GM19023 (cell line): ENCODE data around the gene HSD11B1L.

Source experiments
- ATAC-seq: cut with Tn5 transposase; IDR thresholded peaks from one replicate; pipeline ENCODE4 v1.9.1; 2021; ENCODE audit warnings: mild to moderate bottlenecking, moderate library complexity; ENCODE audit not compliant: unreplicated experiment

Gene HSD11B1L

DNA sequence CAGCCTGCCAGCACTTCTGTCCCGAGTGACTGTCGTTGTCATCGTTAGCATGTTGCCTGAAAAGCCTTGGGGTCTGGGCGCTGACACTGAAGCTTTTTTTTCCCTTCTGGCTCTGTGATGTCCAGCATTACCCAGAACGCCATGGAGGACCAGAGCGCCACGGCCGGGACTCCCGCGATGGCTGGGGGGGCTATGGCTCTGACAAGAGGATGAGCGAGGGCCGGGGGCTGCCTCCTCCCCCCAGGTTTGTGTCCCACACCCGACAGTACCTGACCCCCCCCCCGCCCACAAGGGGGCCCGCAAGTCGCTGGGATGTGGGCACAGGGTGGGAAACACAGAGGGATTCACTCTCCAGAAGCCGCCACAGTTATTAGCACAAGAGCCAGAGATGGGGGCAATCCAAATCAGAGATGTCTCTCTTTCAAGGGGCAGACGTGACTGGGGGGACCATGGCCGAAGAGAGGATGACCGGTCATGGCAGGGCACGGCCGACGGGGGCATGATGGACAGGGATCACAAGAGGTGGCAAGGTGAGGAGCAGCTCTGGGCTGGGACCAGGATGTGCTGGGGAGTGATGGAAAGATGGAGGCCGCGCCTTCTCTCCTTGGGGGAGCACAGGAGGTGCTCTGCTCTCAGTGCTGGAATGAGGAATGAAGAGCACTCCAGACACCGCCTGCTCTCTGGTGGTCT lies 13.8 kb upstream of the HSD11B1L start:
- no peak for ATAC-seq

DNA sequence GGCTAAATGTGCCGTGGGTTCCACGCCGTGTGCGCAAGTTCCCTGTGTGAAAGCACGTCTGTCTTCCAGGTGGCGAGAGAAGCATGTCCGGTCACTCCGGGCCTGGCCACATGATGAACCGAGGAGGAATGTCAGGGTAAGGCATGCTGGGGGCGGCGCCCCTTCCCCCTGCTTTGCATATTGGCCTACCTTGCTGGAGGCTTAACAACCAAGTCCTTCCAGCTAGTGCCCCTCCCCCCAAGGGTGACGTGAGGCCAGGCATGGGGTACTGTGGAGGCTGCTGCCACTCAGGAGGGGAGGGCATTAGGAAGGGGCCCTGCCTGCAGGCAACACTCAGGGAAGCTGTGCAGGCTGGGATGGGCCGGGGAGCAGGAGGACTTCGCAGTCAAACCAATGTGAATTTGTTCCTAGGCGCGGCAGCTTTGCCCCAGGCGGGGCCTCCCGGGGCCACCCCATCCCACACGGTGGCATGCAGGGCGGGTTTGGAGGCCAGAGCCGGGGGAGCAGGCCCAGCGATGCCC lies 13.0 kb upstream of the HSD11B1L start:
- no peak for ATAC-seq

DNA sequence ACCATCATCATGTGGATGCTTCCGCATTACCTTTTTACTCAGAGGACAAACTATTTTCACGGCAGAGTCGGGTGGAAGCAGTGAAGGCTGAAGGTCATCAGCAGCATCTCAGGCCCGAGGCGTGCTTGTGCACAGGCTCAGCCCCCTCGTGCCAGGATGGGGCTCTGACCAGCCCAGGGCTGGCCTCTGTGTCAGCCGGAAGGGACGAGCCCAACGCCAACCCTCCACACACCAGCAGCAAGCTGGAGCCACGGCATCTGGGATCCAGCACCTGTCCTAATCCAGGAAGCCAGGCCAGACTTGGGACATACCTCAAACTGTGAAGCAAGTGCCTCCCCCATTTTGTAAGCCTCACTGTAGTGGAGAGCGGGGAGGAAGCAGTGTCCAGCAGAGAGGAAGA lies 11.6 kb upstream of the HSD11B1L start:
- ATAC-seq, result no peak

DNA sequence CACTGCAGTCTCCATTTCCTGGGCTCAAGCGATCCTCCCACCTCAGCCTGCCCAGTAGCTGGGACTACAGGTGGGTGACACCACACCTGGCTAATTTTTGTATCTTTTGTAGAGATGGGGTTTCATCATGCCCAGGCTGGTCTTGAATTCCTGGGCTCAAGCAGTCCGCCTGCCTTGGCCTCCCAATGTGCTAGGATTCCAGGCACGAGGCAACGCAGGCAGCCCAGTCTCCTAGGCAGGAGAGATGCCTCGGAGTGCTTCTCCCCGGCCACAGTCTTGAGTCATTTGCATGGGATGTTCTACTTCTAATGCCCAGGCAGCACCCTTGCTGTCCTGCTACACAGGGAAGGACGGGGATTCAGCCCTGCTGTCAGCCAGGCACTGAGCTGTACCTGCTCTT lies 9.2 kb upstream of the HSD11B1L start:
- ATAC-seq, result no peak

- ATAC-seq, result no peak
Observed at GRCh38 chr19:5672708-5673459, 7.9 kb upstream of the HSD11B1L start.

- ATAC-seq, result no peak
Observed at GRCh38 chr19:5673752-5674151, 7.1 kb upstream of the HSD11B1L start.

- no peak for ATAC-seq
Observed at GRCh38 chr19:5674714-5675113, 6.1 kb upstream of the HSD11B1L start.

DNA sequence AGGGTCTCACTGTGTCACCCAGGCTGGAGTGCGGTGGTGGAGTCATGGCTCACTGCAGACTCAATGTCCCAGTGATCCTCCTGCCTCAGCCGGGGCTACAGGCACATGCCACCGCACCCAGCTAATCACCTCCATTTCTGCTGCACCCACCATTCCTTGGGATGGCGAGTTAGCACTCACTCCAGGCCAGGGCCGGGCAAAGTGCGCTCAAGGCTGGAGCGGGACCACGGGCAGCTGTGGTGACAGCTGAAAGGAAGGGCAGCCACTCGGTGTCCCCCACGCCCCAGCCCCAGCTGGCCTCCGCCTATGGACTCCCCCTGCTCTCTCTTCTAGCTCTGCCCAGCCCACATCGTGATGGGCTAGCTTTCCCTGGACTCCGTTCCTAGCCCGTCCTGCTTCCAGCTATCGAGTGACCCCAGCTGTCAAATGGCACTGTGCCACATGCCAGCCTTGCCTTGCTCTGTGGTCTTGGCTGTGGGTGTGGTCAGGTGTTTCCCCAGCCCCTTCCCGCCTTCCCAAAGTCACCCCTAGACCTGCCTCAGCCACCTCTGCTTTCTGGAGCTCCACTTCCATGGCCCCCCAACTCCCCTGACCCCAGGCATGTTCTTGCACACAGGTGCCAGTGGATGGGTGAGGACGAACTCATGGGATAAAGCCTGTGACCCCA lies 4.6 kb upstream of the HSD11B1L start:
- no peak for ATAC-seq

- ATAC-seq, result no peak
Observed at GRCh38 chr19:5676772-5677105, 4.1 kb upstream of the HSD11B1L start.

DNA sequence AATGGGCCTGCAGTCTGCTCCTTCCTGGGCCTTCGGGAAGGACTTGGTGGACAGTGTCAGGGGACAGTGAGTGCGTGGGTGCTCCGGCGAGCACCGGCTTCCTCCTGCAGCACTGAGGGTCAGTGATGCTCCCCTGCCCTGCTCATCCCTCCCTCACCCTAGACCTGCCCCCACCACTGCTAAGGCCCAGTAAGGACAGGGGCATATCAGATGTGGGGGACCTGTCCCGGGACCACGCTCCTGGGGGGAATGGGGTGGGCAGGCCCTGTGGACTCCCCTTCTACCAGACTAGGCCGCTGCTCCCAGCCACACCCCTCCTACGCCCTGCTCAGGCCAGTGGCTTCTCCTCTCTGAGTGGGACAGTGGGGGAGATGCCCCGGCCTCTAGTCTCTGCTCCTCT lies 3.7 kb upstream of the HSD11B1L start:
- ATAC-seq, result no peak

- ATAC-seq, result no peak
Observed at GRCh38 chr19:5677580-5677979, 3.2 kb upstream of the HSD11B1L start.

GRCh38 chr19:5678071-5678718 lies 2.6 kb upstream of the HSD11B1L start:
- no peak for ATAC-seq

DNA sequence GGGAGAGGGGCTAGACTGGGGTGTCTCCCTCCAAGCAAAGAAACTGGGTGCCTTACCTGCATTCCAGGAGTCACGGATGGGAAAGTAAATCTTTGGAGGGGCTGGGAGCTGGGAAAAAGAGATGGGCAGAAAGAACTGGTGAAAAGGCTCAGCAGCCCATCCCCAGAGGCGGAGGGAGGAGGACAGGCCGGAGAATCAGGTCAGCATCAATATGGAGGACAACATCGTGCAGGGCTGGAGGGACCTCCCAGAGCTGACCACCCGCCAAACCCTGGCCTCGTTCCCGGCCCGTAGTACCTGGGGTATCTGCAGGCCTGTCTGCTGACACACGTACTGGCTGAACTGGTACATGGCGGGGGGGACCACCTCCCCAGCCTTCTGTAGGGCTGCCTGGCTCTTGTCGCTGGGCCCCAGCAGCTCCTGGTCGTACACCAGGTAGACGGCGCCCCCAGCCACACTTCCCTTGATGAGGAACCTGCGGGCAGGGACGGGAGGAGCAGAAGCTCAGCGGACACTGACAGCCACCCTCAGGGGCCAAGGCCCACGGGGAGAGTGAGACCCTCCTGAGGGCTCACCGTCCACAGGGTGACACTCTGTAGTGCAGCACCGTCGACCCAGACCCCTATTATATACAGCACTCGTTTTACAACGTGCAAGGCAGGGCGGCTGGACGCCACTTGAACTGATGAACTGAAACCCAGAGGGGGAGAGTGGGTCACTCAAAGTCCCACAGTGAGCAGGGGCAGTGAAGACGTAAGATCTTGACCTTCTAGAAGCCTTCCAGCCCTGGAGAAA lies 1.3 kb upstream of the HSD11B1L start:
- no peak for ATAC-seq

DNA sequence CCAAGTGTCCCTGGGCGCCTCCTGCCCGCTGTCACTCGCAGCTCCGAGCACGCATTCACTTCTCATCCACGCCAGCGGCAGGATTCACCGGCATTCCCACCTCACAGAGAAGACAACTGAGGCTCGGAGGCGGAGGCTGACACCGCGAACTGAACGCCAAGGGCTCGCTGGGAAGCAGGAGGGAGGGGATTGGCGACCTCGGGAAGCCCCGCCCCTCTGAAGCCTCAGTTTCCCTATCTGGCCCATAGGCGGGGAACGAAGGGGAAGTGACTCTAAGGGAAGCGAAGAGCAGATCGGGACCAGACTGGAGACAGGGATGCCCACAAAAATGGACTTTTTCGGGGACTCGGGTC lies 767 bp upstream of the HSD11B1L start:
- ATAC-seq, result no peak

DNA sequence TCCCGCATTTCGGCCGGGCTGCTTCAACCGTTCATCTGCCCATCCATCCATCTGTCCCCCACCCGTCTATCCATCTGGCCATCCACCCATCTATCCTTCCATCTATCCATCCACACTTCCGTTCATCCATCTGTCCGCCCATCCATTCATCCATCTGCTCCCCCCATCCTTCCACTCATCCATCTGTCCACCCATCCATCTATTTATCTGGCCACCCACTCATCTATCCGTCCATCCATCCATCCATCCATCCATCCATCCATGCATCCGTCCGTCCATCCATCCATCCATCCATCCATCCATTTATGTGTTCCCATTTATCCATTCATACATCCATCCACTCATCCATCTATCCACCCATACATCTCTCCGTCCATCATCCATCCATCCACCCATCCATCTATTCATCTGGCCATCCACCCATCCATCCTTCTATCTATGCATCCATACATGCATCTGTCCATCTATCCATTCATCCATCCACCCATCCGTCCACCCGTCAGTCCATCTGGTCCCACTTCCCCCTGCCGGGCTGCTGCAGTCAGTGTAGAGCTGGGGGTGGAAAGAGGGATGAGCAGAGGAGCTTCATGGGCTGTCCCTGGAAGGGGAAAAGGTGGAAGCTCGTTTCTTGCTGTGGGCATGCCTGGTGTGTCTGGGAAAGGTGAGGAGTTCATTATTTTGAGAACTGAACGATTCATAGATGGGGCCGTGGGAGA lies 722 bp downstream of the HSD11B1L start:
- ATAC-seq, result no peak

GRCh38 chr19:5682107-5682482 lies 1.3 kb downstream of the HSD11B1L start:
- ATAC-seq, result no peak

GRCh38 chr19:5683177-5683886 lies 2.5 kb downstream of the HSD11B1L start:
- no peak for ATAC-seq

DNA sequence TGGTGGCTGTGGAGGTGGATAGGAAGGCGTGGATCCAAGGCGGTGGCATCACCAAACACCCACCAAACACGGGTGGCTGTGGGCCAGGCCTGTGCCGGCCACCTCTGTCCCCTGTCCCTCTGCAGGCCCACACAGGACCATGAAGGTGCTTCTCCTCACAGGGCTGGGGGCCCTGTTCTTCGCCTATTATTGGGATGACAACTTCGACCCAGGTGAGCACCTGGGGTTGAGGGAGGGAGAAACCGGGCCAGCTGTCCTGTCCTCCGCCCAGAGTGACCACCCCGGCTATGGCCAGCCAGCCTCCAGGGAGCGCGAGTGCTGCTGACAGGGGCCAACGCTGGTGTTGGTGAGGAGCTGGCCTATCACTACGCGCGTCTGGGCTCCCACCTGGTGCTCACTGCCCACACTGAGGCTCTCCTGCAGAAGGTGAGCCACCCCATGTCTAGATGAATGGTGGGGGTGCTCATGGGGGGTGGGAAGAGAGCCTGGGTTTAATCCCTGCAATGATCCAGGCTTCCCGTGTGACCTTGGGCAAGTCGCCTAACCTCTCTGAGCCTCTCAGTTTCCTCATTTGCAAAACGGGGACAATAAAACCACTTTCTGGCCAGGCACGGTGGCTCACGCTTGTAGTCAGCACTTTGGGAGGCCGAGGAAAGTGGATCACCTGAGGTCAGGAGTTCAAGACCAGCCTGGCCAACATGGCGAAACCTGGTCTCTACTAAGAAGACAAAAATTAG lies 4.0 kb downstream of the HSD11B1L start:
- ATAC-seq, result no peak

- ATAC-seq, result no peak
Observed at GRCh38 chr19:5686326-5686646, 5.5 kb downstream of the HSD11B1L start.
